Hepatocyte (in vitro differentiated cells): ENCODE measurements around the gene SUDS3. TPM values are rescaled to one million over a fixed set of nuclear protein-coding genes. Genes with fewer than 3 reads are reported as not detected.
A peak's percentile ranks its signal among the peaks of the same experiment; 100 is the strongest.

Source experiments
- DNase-seq: peaks from one replicate; pipeline ENCODE4 v3.0.0-alpha.2; 2016; ENCODE audit warnings: low spot score
- H2AFZ ChIP-seq: fragments of 200-600 bp; sonication (generic); 2 replicates; pipeline ENCODE4 v1.6.0; 2016; ENCODE audit warnings: antibody characterized with exemption, mild to moderate bottlenecking
- H3K27ac ChIP-seq: fragments of 200-600 bp; sonication (generic); 2 replicates; pipeline ENCODE4 v1.5.1; 2016; ENCODE audit warnings: mild to moderate bottlenecking
- H3K27me3 ChIP-seq: fragments of 200-600 bp; sonication (generic); 2 replicates; pipeline ENCODE4 v1.6.1; 2016
- H3K36me3 ChIP-seq: fragments of 200-600 bp; sonication (generic); replicated peaks from 2 replicates; pipeline ENCODE4 v1.5.1; 2016; ENCODE audit warnings: low read depth; ENCODE audit not compliant: insufficient read depth
- H3K4me1 ChIP-seq: fragments of 200-600 bp; sonication (generic); 2 replicates; pipeline ENCODE4 v1.5.1; 2016; ENCODE audit warnings: mild to moderate bottlenecking, moderate library complexity; ENCODE audit not compliant: insufficient read depth
- H3K4me2 ChIP-seq: fragments of 200-600 bp; sonication (generic); 2 replicates; pipeline ENCODE4 v1.6.0; 2016
- H3K4me3 ChIP-seq: fragments of 200-600 bp; sonication (generic); 2 replicates; pipeline ENCODE4 v1.5.1; 2016; ENCODE audit warnings: mild to moderate bottlenecking
- H3K79me2 ChIP-seq: fragments of 200-600 bp; sonication (generic); 2 replicates; pipeline ENCODE4 v1.6.0; 2017; ENCODE audit warnings: mild to moderate bottlenecking
- H3K9me2 ChIP-seq: fragments of 200-600 bp; sonication (generic); replicated peaks from 2 replicates; pipeline ENCODE4 v1.6.0; 2017; ENCODE audit warnings: mild to moderate bottlenecking; ENCODE audit not compliant: insufficient read depth
- H3K9me3 ChIP-seq: fragments of 200-600 bp; sonication (generic); 2 replicates; pipeline ENCODE4 v1.5.1; 2016; ENCODE audit warnings: low read depth, mild to moderate bottlenecking
- H4K20me1 ChIP-seq: fragments of 200-600 bp; sonication (generic); 2 replicates; pipeline ENCODE4 v1.6.0; 2016; ENCODE audit warnings: mild to moderate bottlenecking; ENCODE audit not compliant: insufficient read depth, poor library complexity, severe bottlenecking
- CTCF ChIP-seq: fragments of 200-600 bp; sonication (generic); IDR thresholded peaks from 2 replicates; pipeline ENCODE4 v1.5.1; 2016; ENCODE audit warnings: antibody characterized with exemption, mild to moderate bottlenecking; ENCODE audit not compliant: poor library complexity
- EZH2 ChIP-seq: fragments of 200-600 bp; sonication (generic); IDR thresholded peaks from 2 replicates; pipeline ENCODE4 v1.6.1; 2016; ENCODE audit warnings: antibody characterized with exemption, mild to moderate bottlenecking, borderline replicate concordance
- EZH2phosphoT487 ChIP-seq: fragments of 200-600 bp; sonication (generic); IDR thresholded peaks from one replicate; pipeline ENCODE4 v1.6.1; 2018; ENCODE audit warnings: antibody characterized with exemption, mild to moderate bottlenecking, low read depth, moderate library complexity; ENCODE audit not compliant: unreplicated experiment, severe bottlenecking
- WGBS: methylation state at CpG from one replicate; pipeline ENCODE4 v1.1.6; 2016; ENCODE audit warnings: low lambda C conversion rate; ENCODE audit errors: missing lambda C conversion rate; 5-methylcytosine and 5-hydroxymethylcytosine counted together
- polyA plus RNA-seq: library from polyadenylated mRNA; unstranded; fragments of >200 nt; fragmentation: Nextera tagmentation; extraction: Ambion mirVana; gene quantifications from 2 replicates; pipeline ENCODE4 v1.2.1, GENCODE V29; 2016
- total RNA-seq: library from RNA; depleted of rRNA; stranded (reverse); fragments of >200 nt; gene quantifications from 2 replicates; pipeline ENCODE4 v1.2.3, GENCODE V29; 2014

SUDS3 gene
- total and polyA plus RNA-seq, 2 experiments from 2014 or later, result 21.1 to 40.0 TPM

GRCh38 chr12:118371321-118372282, 4.8 kb upstream of the SUDS3 start:
- Histone ChIP-seq H2AFZ (peak overlapping the region; percentile 66), H3K79me2 (peaks cover 60% of the 10 kb centered on the region), H3K4me2 (peak overlapping the region; percentile 90), H3K4me1 (peaks cover 18% of the 10 kb centered on the region), H3K9me3 (no peaks in the 10 kb centered on the region), H3K4me3 (peak overlapping the region; percentile 58), H3K36me3 (no peaks in the 10 kb centered on the region), H3K27me3 (no peaks in the 10 kb centered on the region), H4K20me1 (peaks cover 4% of the 10 kb centered on the region), H3K9me2 (no peaks in the 10 kb centered on the region), H3K27ac (no peak overlapping the region)
- no peak for TF ChIP-seq EZH2
- no peak for TF ChIP-seq CTCF
- TF ChIP-seq EZH2phosphoT487, result no peak
- peak; percentile 37 for DNase-seq
- under 1% methylated on average over 30 of the region's 60 CpGs for WGBS

GRCh38 chr12:118372541-118373495, 3.5 kb upstream of the SUDS3 start, which contains the start of gene TAOK3:
Gene TAOK3 (minus strand): TSS chr12:118372907. CDS start chr12:118255567, 117,340 bp downstream.
- no peaks in the 10 kb centered on the region for H3K9me3 ChIP-seq
- H3K9me2 ChIP-seq, result no peaks in the 10 kb centered on the region
- peaks cover 61% of the 10 kb centered on the region for H3K79me2 ChIP-seq
- WGBS, result 1% methylated on average over 45 of the region's 75 CpGs
- peak within 1 kb of the TSS; percentile 87 for H3K27ac ChIP-seq
- no peaks in the 10 kb centered on the region for H3K36me3 ChIP-seq
- peak within 1 kb of the TSS; percentile 58 for H3K4me3 ChIP-seq
- peaks cover 22% of the 10 kb centered on the region for H3K4me1 ChIP-seq
- TF ChIP-seq CTCF (no peak), EZH2 (no peak), EZH2phosphoT487 (no peak)
- H3K27me3 ChIP-seq, result no peaks in the 10 kb centered on the region
- peak within 1 kb of the TSS; percentile 66 for H2AFZ ChIP-seq
- peak; percentile 99 for DNase-seq
- peak within 1 kb of the TSS; percentile 90 for H3K4me2 ChIP-seq
- H4K20me1 ChIP-seq, result peaks cover 4% of the 10 kb centered on the region

GRCh38 chr12:118373616-118374015, 2.7 kb upstream of the SUDS3 start:
- Histone ChIP-seq H3K27ac (peak overlapping the region; percentile 87), H3K27me3 (no peaks in the 10 kb centered on the region)

More at GRCh38 chr12:118373616-118374015, 2.7 kb upstream of the SUDS3 start:
- Histone ChIP-seq H3K9me2 (no peaks in the 10 kb centered on the region), H3K79me2 (peaks cover 59% of the 10 kb centered on the region), H4K20me1 (peaks cover 4% of the 10 kb centered on the region), H3K4me1 (peaks cover 22% of the 10 kb centered on the region), H3K36me3 (no peaks in the 10 kb centered on the region), H3K4me3 (peak overlapping the region; percentile 23), H2AFZ (peak overlapping the region; percentile 51), H3K4me2 (peak overlapping the region; percentile 76), H3K9me3 (no peaks in the 10 kb centered on the region)
- WGBS, result 72% methylated on average over 5 of the region's 5 CpGs
- no peak for DNase-seq
- TF ChIP-seq CTCF, result no peak
- no peak for TF ChIP-seq EZH2
- no peak for TF ChIP-seq EZH2phosphoT487
